Thyroid gland (tissue), 4 donors: ENCODE data around the gene IGFBP5. TPM values are rescaled to one million over a fixed set of nuclear protein-coding genes. Genes with fewer than 3 reads are reported as not detected.
A peak's percentile ranks its signal among the peaks of the same experiment; 100 is the strongest.

Experiments used
- DNase-seq, 2 donors: peaks; one replicate each; pipeline ENCODE4 v3.0.0-alpha.2; 2019
- H3K27ac ChIP-seq, 3 donors: fragments of 200-600 bp; sonication (generic); 1 replicate in 2 of 3; 2 replicates in 1 of 3; pipeline ENCODE4 v1.5.1; 2016 to 2019; ENCODE audit warnings: mild to moderate bottlenecking in 1 of 3, moderate library complexity in 1 of 3
- H3K27me3 ChIP-seq: fragments of 200-600 bp; sonication (generic); one replicate; pipeline ENCODE4 v1.5.1; 2019
- H3K36me3 ChIP-seq, 2 donors: fragments of 200-600 bp; sonication (generic); one replicate each; pipeline ENCODE4 v1.5.1; 2016 to 2019
- H3K4me1 ChIP-seq, 2 donors: fragments of 200-600 bp; sonication (generic); one replicate each; pipeline ENCODE4 v1.5.1; 2017 to 2019
- H3K4me3 ChIP-seq, 3 donors: fragments of 200-600 bp; sonication (generic); replicated peaks in 1 of 3; 1 replicate in 2 of 3; 2 replicates in 1 of 3; pipeline ENCODE4 v1.5.1; 2016; ENCODE audit warnings: mild to moderate bottlenecking in 1 of 3
- H3K9me3 ChIP-seq: fragments of 200-600 bp; sonication (generic); one replicate; pipeline ENCODE4 v1.5.1; 2017
- POLR2A ChIP-seq, 2 donors: fragments of 450-650 bp; IDR thresholded peaks; one replicate each; pipeline ENCODE4 v1.6.1; 2017; ENCODE audit warnings: antibody characterized with exemption in 2 of 2, mild to moderate bottlenecking in 2 of 2, moderate library complexity in 1 of 2
- WGBS, 2 donors: methylation state at CpG; one replicate each; pipeline ENCODE4 v1.1.5; 2017; 5-methylcytosine and 5-hydroxymethylcytosine counted together
- intact Hi-C: fragments of 100-400 bp; cut with DNase I; formaldehyde crosslinking; loops from one replicate; pipeline ENCODE4 v1.15.1; 2023
- total RNA-seq, 4 donors: library from RNA; depleted of rRNA; stranded (reverse); fragments of >200 nt; gene quantifications; one replicate each; pipeline ENCODE4 v1.2.3, GENCODE V29; 2016
- TF ChIP-seq, protein P1 (sequence below), 6 experiments: fragments of 200-600 bp in 3 of 6; fragments of 450-650 bp in 3 of 6; sonication (generic) in 3 of 6; IDR thresholded peaks; one replicate each; pipeline ENCODE4 v1.5.1; 2016 to 2019; ENCODE audit warnings: antibody characterized with exemption in 6 of 6, mild to moderate bottlenecking in 2 of 6, inconsistent platforms in 1 of 6, moderate library complexity in 1 of 6

IGFBP5 gene
- total RNA-seq, 4 donors from 2014 or later: 704 to 1,519 (median 952) TPM

DNA sequence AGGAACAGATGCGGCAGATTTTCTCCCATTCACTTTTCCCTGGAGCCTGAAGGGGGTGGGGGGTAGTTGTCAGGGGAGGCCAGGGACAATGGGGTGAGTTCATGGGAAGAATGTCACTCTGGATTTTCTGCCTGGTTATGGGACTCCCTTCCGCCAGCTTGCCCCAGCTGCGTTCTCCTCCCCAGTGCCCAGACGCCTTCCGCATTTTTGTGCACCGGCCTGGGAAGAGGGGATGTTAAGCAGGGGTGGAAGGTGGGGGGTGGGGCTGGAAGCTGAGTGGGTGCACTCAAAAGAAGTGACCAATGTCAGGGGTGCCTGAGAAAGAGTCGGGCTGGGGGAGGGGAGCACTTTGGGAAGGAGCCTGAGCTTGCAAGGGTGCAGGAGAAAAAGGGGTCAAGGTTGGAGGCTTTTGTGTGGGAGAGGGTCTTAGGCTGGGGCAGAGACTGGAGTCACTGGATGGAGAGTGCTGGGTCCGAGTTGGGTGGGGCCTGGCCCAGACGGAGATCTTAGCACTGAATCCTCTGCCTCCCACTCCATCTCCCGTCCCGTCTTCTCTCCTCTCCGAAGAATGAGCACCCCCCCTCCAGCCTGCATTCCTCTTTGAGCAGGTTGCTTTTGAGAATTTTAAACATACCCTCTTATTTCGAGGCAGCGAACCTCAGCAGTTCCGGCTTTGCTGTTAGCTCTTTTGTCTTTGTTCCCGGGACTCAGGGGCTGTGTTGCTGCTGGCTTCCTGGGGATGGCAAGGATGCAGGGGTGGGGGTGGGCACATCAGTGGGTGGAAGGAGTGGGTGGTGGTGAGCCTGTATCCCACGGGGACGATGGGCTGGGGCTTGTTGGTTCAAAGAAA is 59.4 kb downstream of the IGFBP5 start:
- TF ChIP-seq, protein P1, sequence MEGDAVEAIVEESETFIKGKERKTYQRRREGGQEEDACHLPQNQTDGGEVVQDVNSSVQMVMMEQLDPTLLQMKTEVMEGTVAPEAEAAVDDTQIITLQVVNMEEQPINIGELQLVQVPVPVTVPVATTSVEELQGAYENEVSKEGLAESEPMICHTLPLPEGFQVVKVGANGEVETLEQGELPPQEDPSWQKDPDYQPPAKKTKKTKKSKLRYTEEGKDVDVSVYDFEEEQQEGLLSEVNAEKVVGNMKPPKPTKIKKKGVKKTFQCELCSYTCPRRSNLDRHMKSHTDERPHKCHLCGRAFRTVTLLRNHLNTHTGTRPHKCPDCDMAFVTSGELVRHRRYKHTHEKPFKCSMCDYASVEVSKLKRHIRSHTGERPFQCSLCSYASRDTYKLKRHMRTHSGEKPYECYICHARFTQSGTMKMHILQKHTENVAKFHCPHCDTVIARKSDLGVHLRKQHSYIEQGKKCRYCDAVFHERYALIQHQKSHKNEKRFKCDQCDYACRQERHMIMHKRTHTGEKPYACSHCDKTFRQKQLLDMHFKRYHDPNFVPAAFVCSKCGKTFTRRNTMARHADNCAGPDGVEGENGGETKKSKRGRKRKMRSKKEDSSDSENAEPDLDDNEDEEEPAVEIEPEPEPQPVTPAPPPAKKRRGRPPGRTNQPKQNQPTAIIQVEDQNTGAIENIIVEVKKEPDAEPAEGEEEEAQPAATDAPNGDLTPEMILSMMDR (IDR thresholded peaks at IDR 0.05): no peak
- no peak for TF ChIP-seq POLR2A (IDR thresholded peaks at IDR 0.05)
- H3K4me1 ChIP-seq: peaks cover 8 to 23% of the 10 kb centered on the region in 2 donors
- H3K36me3 ChIP-seq: no peaks in the 10 kb centered on the region
- no peak for DNase-seq
- H3K4me3 ChIP-seq: no peak overlapping the region
- H3K27ac ChIP-seq: no peak overlapping the region
- intact Hi-C loops: no loop called here
- WGBS, 2 donors: 67 to 69% methylated on average over 18 of the region's 18 CpGs
- H3K27me3 ChIP-seq: no peaks in the 10 kb centered on the region
- H3K9me3 ChIP-seq: no peaks in the 10 kb centered on the region

DNA sequence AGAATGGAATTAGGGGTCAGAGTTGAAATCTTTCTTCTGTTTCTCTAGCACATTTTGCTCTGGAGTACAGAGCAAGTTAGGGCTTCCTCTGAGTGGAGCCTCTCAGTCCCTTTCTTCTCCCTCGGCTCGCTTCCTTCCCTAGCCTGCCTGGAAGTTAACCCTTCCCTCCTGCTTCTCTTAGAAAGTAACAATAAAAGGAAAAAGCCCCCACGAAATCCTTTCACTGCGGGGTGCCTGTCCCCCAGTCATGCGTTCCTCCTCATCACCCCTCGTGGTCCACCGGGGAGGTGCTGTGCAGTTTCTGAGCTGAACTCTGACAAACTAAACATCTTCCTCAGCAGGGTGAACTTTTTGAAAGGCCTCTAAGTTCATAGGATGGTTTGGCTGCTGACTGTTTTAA is 60.2 kb downstream of the IGFBP5 start:
- H3K27ac ChIP-seq: no peak overlapping the region
- peaks cover 8 to 23% of the 10 kb centered on the region in 2 donors for H3K4me1 ChIP-seq
- TF ChIP-seq POLR2A (IDR thresholded peaks at IDR 0.05): no peak
- TF ChIP-seq, protein P1 (IDR thresholded peaks at IDR 0.05): no peak
- DNase-seq: no peak
- intact Hi-C loops: no loop called here
- H3K36me3 ChIP-seq: no peaks in the 10 kb centered on the region
- no peaks in the 10 kb centered on the region for H3K27me3 ChIP-seq
- H3K9me3 ChIP-seq: no peaks in the 10 kb centered on the region
- 37 to 38% methylated on average over 7 of the region's 7 CpGs for WGBS, 2 donors
- no peak overlapping the region for H3K4me3 ChIP-seq

DNA sequence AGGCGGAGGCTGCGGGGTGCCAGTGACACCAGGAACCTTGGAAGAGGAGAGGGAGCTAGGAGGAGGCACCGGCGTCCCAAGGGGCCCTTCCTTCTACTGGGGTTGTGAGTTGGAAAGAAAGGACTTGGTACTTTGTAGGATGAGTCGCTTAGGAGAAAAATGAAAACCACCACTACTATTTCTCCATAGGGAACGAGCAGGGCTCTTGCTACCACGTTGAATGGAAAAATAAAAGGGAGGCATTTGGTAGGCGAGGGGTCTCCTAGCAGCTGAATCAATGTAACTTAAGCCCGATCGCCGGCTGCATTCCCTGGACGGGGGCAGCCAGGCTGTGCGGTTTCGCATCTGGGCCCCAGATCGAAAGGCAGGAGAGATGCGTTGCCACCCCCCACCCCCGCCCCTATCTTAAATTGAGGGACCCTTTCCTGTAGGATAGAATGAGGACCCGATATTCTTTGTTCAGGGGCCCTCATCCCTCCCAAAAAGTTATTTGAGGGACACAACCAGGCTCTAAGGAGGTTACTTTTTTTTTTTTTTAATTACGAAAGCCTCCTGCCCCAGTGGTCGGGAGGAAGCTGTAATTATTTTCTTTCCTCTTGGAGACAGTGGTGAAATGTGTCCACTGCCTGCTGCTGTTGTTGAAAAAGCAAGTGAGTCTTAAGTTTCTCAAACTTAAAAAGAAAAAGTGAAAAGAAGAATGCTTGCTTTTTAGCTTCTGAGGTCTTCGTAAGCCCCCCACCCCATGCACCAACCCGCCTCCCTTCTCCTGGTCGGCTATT is 60.8 kb downstream of the IGFBP5 start:
- H3K36me3 ChIP-seq: no peaks in the 10 kb centered on the region
- DNase-seq: no peak
- H3K27ac ChIP-seq: no peak overlapping the region
- H3K27me3 ChIP-seq: no peaks in the 10 kb centered on the region
- peaks cover 8 to 23% of the 10 kb centered on the region in 2 donors for H3K4me1 ChIP-seq
- H3K4me3 ChIP-seq: peak overlapping the region in 1 of 3 donors; percentile 47
- TF ChIP-seq, protein P1 (IDR thresholded peaks at IDR 0.05): no peak
- no peak for TF ChIP-seq POLR2A (IDR thresholded peaks at IDR 0.05)
- WGBS, 2 donors: 22% methylated on average over 22 to 23 of the region's 23 CpGs
- no peaks in the 10 kb centered on the region for H3K9me3 ChIP-seq
- intact Hi-C loops: no loop called here

DNA sequence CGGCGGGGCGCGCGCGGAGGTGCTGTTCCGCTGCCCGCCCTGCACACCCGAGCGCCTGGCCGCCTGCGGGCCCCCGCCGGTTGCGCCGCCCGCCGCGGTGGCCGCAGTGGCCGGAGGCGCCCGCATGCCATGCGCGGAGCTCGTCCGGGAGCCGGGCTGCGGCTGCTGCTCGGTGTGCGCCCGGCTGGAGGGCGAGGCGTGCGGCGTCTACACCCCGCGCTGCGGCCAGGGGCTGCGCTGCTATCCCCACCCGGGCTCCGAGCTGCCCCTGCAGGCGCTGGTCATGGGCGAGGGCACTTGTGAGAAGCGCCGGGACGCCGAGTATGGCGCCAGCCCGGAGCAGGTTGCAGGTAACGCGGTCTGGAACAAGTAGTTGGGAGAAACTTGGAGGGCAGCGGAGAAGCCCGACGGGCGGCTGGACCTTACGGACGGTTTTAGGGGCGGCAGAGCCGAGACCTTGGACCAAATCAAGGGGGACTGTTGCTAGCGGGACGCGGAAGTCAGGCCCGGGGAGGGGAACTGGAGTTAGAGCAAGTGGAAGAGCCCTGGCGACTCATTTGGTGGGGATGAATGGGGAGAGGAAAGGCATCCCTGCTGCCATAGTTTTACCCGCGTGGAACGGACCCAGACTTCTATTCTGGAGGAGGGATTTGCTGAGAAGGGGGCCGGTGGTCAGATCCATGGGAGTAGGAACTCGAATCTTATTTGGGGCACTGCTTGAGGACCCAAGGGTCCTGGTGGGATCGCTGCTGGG is 61.6 kb downstream of the IGFBP5 start:
- WGBS, 2 donors: 0 to 2% methylated on average over 21 to 22 of the region's 71 CpGs
- Histone ChIP-seq H3K27ac (no peak overlapping the region), H3K9me3 (no peaks in the 10 kb centered on the region), H3K27me3 (no peaks in the 10 kb centered on the region), H3K36me3 (no peaks in the 10 kb centered on the region), H3K4me3 (peak overlapping the region in 2 of 3 donors; percentile 37 to 47), H3K4me1 (peaks cover 8 to 23% of the 10 kb centered on the region in 2 donors)
- intact Hi-C loops: no loop called here
- peak; percentile 57 to 61 for DNase-seq
- no peak for TF ChIP-seq POLR2A (IDR thresholded peaks at IDR 0.05)
- TF ChIP-seq, protein P1 (IDR thresholded peaks at IDR 0.05): no peak
